Body of pancreas (tissue), 4 donors: ENCODE measurements around the gene ANP32D. TPM values are rescaled to one million over a fixed set of nuclear protein-coding genes. Genes with fewer than 3 reads are reported as not detected.
"Not testable (repeated sequence)": the region's sequence is repeated elsewhere in the genome, so short reads cannot be mapped to it uniquely, and the experiment has no call there.

Experiments used
- ATAC-seq: fragments of 150-250 bp; one replicate; pipeline ENCODE4 v1.9.1; 2016
- DNase-seq, 4 donors: peaks; one replicate each; pipeline ENCODE4 v3.0.0-alpha.2; 2019
- H3K27ac ChIP-seq, 4 donors: fragments of 200-600 bp; sonication (generic); 1 replicate in 3 of 4; 2 replicates in 1 of 4; pipeline versions ENCODE4 v1.5.1 to v1.6.1; 2016 to 2019; ENCODE audit warnings: mild to moderate bottlenecking in 1 of 4, mixed read lengths in 1 of 4, moderate library complexity in 1 of 4
- H3K27me3 ChIP-seq, 2 donors: fragments of 200-600 bp; sonication (generic); one replicate each; pipeline ENCODE4 v1.6.0; 2016; ENCODE audit warnings: mild to moderate bottlenecking in 1 of 2
- H3K36me3 ChIP-seq, 2 donors: fragments of 200-600 bp; sonication (generic); replicated peaks in 1 of 2; 2 replicates each; pipeline ENCODE4 v1.5.1; 2016; ENCODE audit warnings: low read depth in 2 of 2; ENCODE audit not compliant: insufficient read depth in 1 of 2
- H3K4me1 ChIP-seq: fragments of 200-600 bp; sonication (generic); one replicate; pipeline ENCODE4 v1.6.0; 2016
- H3K4me3 ChIP-seq, 2 donors: fragments of 200-600 bp; sonication (generic); 1 replicate in 1 of 2; 2 replicates in 1 of 2; pipeline ENCODE4 v1.5.1; 2016 to 2019
- H3K9me3 ChIP-seq, 3 donors: fragments of 200-600 bp; sonication (generic); 1 replicate in 2 of 3; 2 replicates in 1 of 3; pipeline ENCODE4 v1.5.1; 2016
- CTCF ChIP-seq, 7 experiments: fragments of 450-650 bp in 4 of 7; fragments of 200-600 bp in 3 of 7; sonication (generic) in 3 of 7; IDR thresholded peaks; one replicate each; pipeline ENCODE4 v1.5.1; 2016 to 2019; ENCODE audit warnings: antibody characterized with exemption in 7 of 7
- POLR2A ChIP-seq, 3 donors: fragments of 450-650 bp; IDR thresholded peaks; one replicate each; pipeline ENCODE4 v1.6.1; 2016; ENCODE audit warnings: antibody characterized with exemption in 3 of 3, mild to moderate bottlenecking in 2 of 3
- WGBS, 2 donors: methylation state at CpG; one replicate each; pipeline ENCODE4 v1.1.5; 2017; 5-methylcytosine and 5-hydroxymethylcytosine counted together
- intact Hi-C: fragments of 100-400 bp; cut with DNase I; formaldehyde crosslinking; loops from one replicate; pipeline ENCODE4 v1.15.1; 2023
- total RNA-seq, 2 donors: library from RNA; depleted of rRNA; stranded (reverse); fragments of >200 nt; gene quantifications; one replicate each; pipeline ENCODE4 v1.1.0, GENCODE V29; 2016

The ANP32D gene
- total RNA-seq, 2 donors from 2014 or later: not detected

DNA sequence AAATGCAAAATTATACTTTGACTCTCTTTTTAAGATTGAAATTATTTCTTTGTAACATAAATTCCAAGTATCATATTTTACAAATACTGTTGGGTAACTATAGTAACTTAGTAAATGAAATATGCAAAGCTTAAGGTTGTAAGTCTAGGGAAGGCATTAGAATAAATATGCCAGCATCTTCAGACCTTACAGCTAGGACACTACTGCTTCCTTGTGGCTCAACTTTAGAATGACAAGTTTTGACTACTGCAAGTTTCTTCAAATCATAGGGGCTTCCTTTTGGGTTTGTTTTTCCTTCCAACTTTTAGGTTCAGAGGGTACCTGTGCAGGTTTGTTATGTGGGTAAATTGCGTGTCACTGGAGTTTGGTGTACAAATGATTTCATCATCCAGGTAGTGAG, 17.7 kb upstream of the ANP32D start:
- ATAC-seq: no peak
- no peak for TF ChIP-seq POLR2A (IDR thresholded peaks at IDR 0.05)
- TF ChIP-seq CTCF (IDR thresholded peaks at IDR 0.05): peak in 3 of 7 experiments; percentile 14 to 27 (median 20)
- intact Hi-C loops: no loop called here
- no peak for DNase-seq
- Histone ChIP-seq H3K4me1 (no peaks in the 10 kb centered on the region), H3K4me3 (no peak overlapping the region), H3K27ac (no peak overlapping the region), H3K27me3 (no peaks in the 10 kb centered on the region), H3K36me3 (no peaks in the 10 kb centered on the region), H3K9me3 (no peaks in the 10 kb centered on the region)
- 86% methylated on average over 1 of the region's 1 CpG for WGBS, 2 donors

GRCh38 chr12:48455116-48455515, 17.2 kb upstream of the ANP32D start:
- ATAC-seq (no peak), DNase-seq (no peak)
- Histone ChIP-seq H3K4me3 (no peak overlapping the region), H3K4me1 (no peaks in the 10 kb centered on the region), H3K27me3 (no peaks in the 10 kb centered on the region), H3K36me3 (no peaks in the 10 kb centered on the region), H3K9me3 (no peaks in the 10 kb centered on the region), H3K27ac (no peak overlapping the region)
- intact Hi-C loops: no loop called here
- WGBS, 2 donors: 48 to 60% methylated on average over 2 of the region's 2 CpGs
- TF ChIP-seq POLR2A (IDR thresholded peaks at IDR 0.05): no peak

GRCh38 chr12:48459259-48459658, 13.1 kb upstream of the ANP32D start:
- Histone ChIP-seq H3K4me1 (no peaks in the 10 kb centered on the region), H3K4me3 (no peak overlapping the region), H3K9me3 (no peaks in the 10 kb centered on the region), H3K27me3 (no peaks in the 10 kb centered on the region), H3K27ac (no peak overlapping the region), H3K36me3 (no peaks in the 10 kb centered on the region)
- DNase-seq (no peak), ATAC-seq (no peak)
- no peak for TF ChIP-seq POLR2A (IDR thresholded peaks at IDR 0.05)
- TF ChIP-seq CTCF (IDR thresholded peaks at IDR 0.05): no peak
- intact Hi-C loops: no loop called here
- 76 to 87% methylated on average over 6 of the region's 6 CpGs for WGBS, 2 donors

DNA sequence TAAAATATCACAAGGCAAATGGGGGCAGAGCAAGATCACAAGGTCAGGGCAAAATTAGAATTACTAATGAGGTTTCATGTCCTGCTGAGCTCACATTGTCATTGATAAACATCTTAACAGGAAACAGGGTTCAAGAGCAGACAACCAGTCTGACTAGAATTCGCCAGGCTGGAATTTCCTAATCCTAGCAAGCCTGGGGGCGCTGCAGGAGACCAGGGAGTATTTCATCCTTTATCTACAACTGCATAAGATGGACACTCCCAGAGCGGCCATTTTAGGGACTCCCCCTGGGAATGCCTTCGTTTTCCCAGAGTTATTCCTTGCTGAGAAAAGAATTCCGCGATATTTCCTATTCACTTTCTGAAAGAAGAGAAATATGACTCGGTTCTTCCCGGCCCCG, 3.3 kb upstream of the ANP32D start:
- H3K4me3 ChIP-seq, intact Hi-C loops, H3K27ac ChIP-seq, DNase-seq, H3K4me1 ChIP-seq, ATAC-seq, H3K36me3 ChIP-seq, H3K27me3 ChIP-seq: not testable (repeated sequence)
- H3K9me3 ChIP-seq: peaks cover 0 to 20% (median 0%) of the 10 kb centered on the region in 3 donors
- 77 to 78% methylated on average over 9 of the region's 9 CpGs for WGBS, 2 donors

- intact Hi-C loops: no loop called here
- no peak for TF ChIP-seq CTCF (IDR thresholded peaks at IDR 0.05)
- no peak for TF ChIP-seq POLR2A (IDR thresholded peaks at IDR 0.05)
- WGBS, 2 donors: 57 to 60% methylated on average over 9 of the region's 9 CpGs
These were observed 702 bp downstream of the ANP32D start for GRCh38 chr12:48473061-48473460.

GRCh38 chr12:48474497-48474896, 2.1 kb downstream of the ANP32D start:
- H3K27ac ChIP-seq, H3K4me1 ChIP-seq, H3K36me3 ChIP-seq, H3K4me3 ChIP-seq, intact Hi-C loops, ATAC-seq, H3K27me3 ChIP-seq, DNase-seq: not testable (repeated sequence)
- H3K9me3 ChIP-seq: peaks cover 0 to 12% (median 0%) of the 10 kb centered on the region in 3 donors
- WGBS, 2 donors: 70 to 79% methylated on average over 11 of the region's 11 CpGs

More at GRCh38 chr12:48473061-48473460, 702 bp downstream of the ANP32D start:
- no peak for DNase-seq
- H3K9me3 ChIP-seq: peaks cover 0 to 20% (median 0%) of the 10 kb centered on the region in 3 donors
- H3K27ac ChIP-seq: no peak overlapping the region
- no peak for ATAC-seq
- no peaks in the 10 kb centered on the region for H3K27me3 ChIP-seq
- no peaks in the 10 kb centered on the region for H3K36me3 ChIP-seq
- no peak overlapping the region for H3K4me3 ChIP-seq
- H3K4me1 ChIP-seq: no peaks in the 10 kb centered on the region
